IMR-90 (cell line): ENCODE measurements around the gene STAT3. TPM values are rescaled to one million over a fixed set of nuclear protein-coding genes. Genes with fewer than 3 reads are reported as not detected.

Source experiments
- ATAC-seq: fragments of 200-7000 bp; cut with Tn5 transposase; 2 replicates; pipeline ENCODE4 v1.9.1; 2020; ENCODE audit warnings: low read depth, mild to moderate bottlenecking, moderate library complexity
- BruUV-seq: library from RNA; stranded (reverse); fragments of 400-500 nt; replicated peaks from 2 replicates; lab custom pipeline; 2021; lab: Mats Ljungman, UMichigan
- CTCF ChIA-PET: fragments of 300-600 bp; formaldehyde crosslinking; extraction: SDS; loops from one replicate; lab custom pipeline; 2021; ENCODE audit warnings: antibody characterized with exemption; lab: Yijun Ruan, JAX
- POLR2A ChIA-PET: fragments of 300-600 bp; sonication (Branson Sonifier 250); formaldehyde crosslinking; loops from one replicate; lab custom pipeline; 2022; ENCODE audit warnings: antibody characterized with exemption; ENCODE audit not compliant: unreplicated experiment; lab: Charles Lee
- DNase-seq: peaks from one replicate; pipeline ENCODE4 v3.0.0; 2013
- H2AFZ ChIP-seq: replicated peaks from 2 replicates; pipeline ENCODE3; 2013; ENCODE audit warnings: low read length, mild to moderate bottlenecking; ENCODE audit not compliant: poor library complexity
- H2AK5ac ChIP-seq: 2 replicates; pipeline ENCODE4 v1.6.1; 2013; ENCODE audit warnings: low read depth, low read length, inconsistent platforms
- H2AK9ac ChIP-seq: replicated peaks from 2 replicates; pipeline ENCODE3; 2013; ENCODE audit warnings: mild to moderate bottlenecking, low read depth, low read length, moderate library complexity; ENCODE audit not compliant: poor library complexity
- H2BK120ac ChIP-seq: 2 replicates; pipeline ENCODE4 v1.6.1; 2013; ENCODE audit warnings: low read depth, low read length, inconsistent platforms
- H2BK15ac ChIP-seq: 3 replicates; pipeline ENCODE4 v1.6.1; 2013; ENCODE audit warnings: low read depth, low read length, inconsistent platforms
- H2BK20ac ChIP-seq: 2 replicates; pipeline ENCODE4 v1.6.1; 2013; ENCODE audit warnings: low read depth, mild to moderate bottlenecking, inconsistent platforms, low read length, moderate library complexity
- H2BK5ac ChIP-seq: 2 replicates; pipeline ENCODE4 v1.6.1; 2013; ENCODE audit warnings: mild to moderate bottlenecking, low read depth, low read length, inconsistent platforms; ENCODE audit not compliant: poor library complexity, severe bottlenecking
- H3K14ac ChIP-seq: replicated peaks from 2 replicates; pipeline ENCODE4 v1.6.1; 2013; ENCODE audit warnings: low read depth, low read length, inconsistent platforms
- H3K18ac ChIP-seq: 2 replicates; pipeline ENCODE4 v1.6.1; 2013; ENCODE audit warnings: low read depth, low read length, control low read depth
- H3K23ac ChIP-seq: 2 replicates; pipeline ENCODE4 v1.6.1; 2013; ENCODE audit warnings: low read depth, low read length, inconsistent platforms
- H3K27ac ChIP-seq: 2 replicates; pipeline ENCODE4 v1.5.1; 2013; ENCODE audit warnings: mild to moderate bottlenecking, control low read depth, low read length; ENCODE audit not compliant: insufficient read depth
- H3K27me3 ChIP-seq: 2 replicates; pipeline ENCODE4 v1.6.1; 2013; ENCODE audit warnings: low read length; ENCODE audit not compliant: control insufficient read depth, insufficient read depth
- H3K36me3 ChIP-seq: 2 replicates; pipeline ENCODE4 v1.6.1; 2013; ENCODE audit warnings: low read length, mixed read lengths; ENCODE audit not compliant: control insufficient read depth, insufficient read depth
- H3K4ac ChIP-seq: 2 replicates; pipeline ENCODE4 v1.6.1; 2013; ENCODE audit warnings: low read depth, low read length, inconsistent platforms
- H3K4me1 ChIP-seq: 2 replicates; pipeline ENCODE4 v1.6.1; 2013; ENCODE audit warnings: low read length, mixed read lengths; ENCODE audit not compliant: control insufficient read depth, insufficient read depth
- H3K4me2 ChIP-seq: 2 replicates; pipeline ENCODE4 v1.6.1; 2013; ENCODE audit warnings: low read depth, mild to moderate bottlenecking, control low read depth, low read length, moderate library complexity
- H3K4me3 ChIP-seq: 2 replicates; pipeline ENCODE4 v1.5.1; 2013; ENCODE audit warnings: low read depth, mild to moderate bottlenecking, control low read depth, low read length, moderate library complexity; ENCODE audit not compliant: insufficient read depth
- H3K56ac ChIP-seq: 2 replicates; pipeline ENCODE4 v1.6.1; 2013; ENCODE audit warnings: low read length, inconsistent platforms; ENCODE audit not compliant: insufficient read depth; ENCODE audit errors: extremely low read depth
- H3K79me1 ChIP-seq, 2 experiments: 2 replicates each; pipeline ENCODE4 v1.6.1; 2013; ENCODE audit warnings: low read length in 2 of 2, inconsistent platforms in 1 of 2, low read depth in 1 of 2
- H3K9ac ChIP-seq: 2 replicates; pipeline ENCODE4 v1.6.1; 2013; ENCODE audit warnings: low read depth, low read length, control low read depth
- H3K9me1 ChIP-seq: 2 replicates; pipeline ENCODE4 v1.6.1; 2013; ENCODE audit warnings: low read length, inconsistent platforms; ENCODE audit not compliant: insufficient read depth
- H3K9me3 ChIP-seq: 2 replicates; pipeline ENCODE4 v1.6.1; 2013; ENCODE audit warnings: low read length; ENCODE audit not compliant: control insufficient read depth, insufficient read depth
- H4K20me1 ChIP-seq: 2 replicates; pipeline ENCODE4 v1.6.1; 2013; ENCODE audit warnings: low read length, inconsistent platforms; ENCODE audit not compliant: insufficient read depth
- H4K5ac ChIP-seq: 2 replicates; pipeline ENCODE4 v1.6.1; 2013; ENCODE audit warnings: mild to moderate bottlenecking, low read depth, low read length, control low read depth
- H4K8ac ChIP-seq, 2 experiments: 2 replicates each; pipeline ENCODE4 v1.6.1; 2013; ENCODE audit warnings: low read depth in 2 of 2, low read length in 2 of 2, control low read depth in 1 of 2, inconsistent platforms in 1 of 2
- H4K91ac ChIP-seq: 2 replicates; pipeline ENCODE4 v1.6.1; 2013; ENCODE audit warnings: low read depth, low read length, inconsistent platforms; ENCODE audit not compliant: insufficient read depth
- BHLHE40 ChIP-seq: fragments of 150-350 bp; IDR thresholded peaks from 2 replicates; pipeline ENCODE4 v1.6.1; 2016; ENCODE audit warnings: mild to moderate bottlenecking, low read depth, low read length
- CEBPB ChIP-seq: IDR thresholded peaks from 2 replicates; pipeline ENCODE4 v1.6.1; 2012; ENCODE audit warnings: low read depth, low read length, improper control_type of control experiment
- CHD1 ChIP-seq: IDR thresholded peaks from 2 replicates; pipeline ENCODE4 v1.6.1; 2012; ENCODE audit warnings: low read depth, low read length, improper control_type of control experiment
- FOS ChIP-seq: fragments of 150-350 bp; IDR thresholded peaks from 2 replicates; pipeline ENCODE4 v1.6.1; 2016; ENCODE audit warnings: low read depth, low read length
- MAFK ChIP-seq: IDR thresholded peaks from 2 replicates; pipeline ENCODE4 v1.6.1; 2012; ENCODE audit warnings: low read depth, low read length, improper control_type of control experiment
- MAZ ChIP-seq: IDR thresholded peaks from 2 replicates; pipeline ENCODE4 v1.6.1; 2012; ENCODE audit warnings: low read depth, mild to moderate bottlenecking, low read length, improper control_type of control experiment, moderate library complexity, borderline replicate concordance
- NFE2L2 ChIP-seq: fragments of 150-350 bp; IDR thresholded peaks from 2 replicates; pipeline ENCODE4 v1.6.1; 2016; ENCODE audit warnings: low read depth, mild to moderate bottlenecking, low read length
- POLR2A ChIP-seq: IDR thresholded peaks from 2 replicates; pipeline ENCODE4 v1.6.1; 2012; ENCODE audit warnings: mild to moderate bottlenecking, low read depth, low read length
- RCOR1 ChIP-seq: IDR thresholded peaks from 2 replicates; pipeline ENCODE4 v1.6.1; 2012; ENCODE audit warnings: mild to moderate bottlenecking, low read length, improper control_type of control experiment; ENCODE audit not compliant: insufficient replicate concordance
- WGBS, 2 experiments: methylation state at CpG; one replicate each; pipeline versions ENCODE4 v1.1.5 to v1.1.7; 2013; ENCODE audit warnings: missing lambda C conversion rate in 2 of 2; ENCODE audit not compliant: insufficient read length in 1 of 2; ENCODE audit errors: extremely low coverage in 2 of 2; 5-methylcytosine and 5-hydroxymethylcytosine counted together
- dilution Hi-C: fragments of 300-500 bp; cut with HindIII; formaldehyde crosslinking; loops from one replicate; pipeline ENCODE4 v1.14.3; 2018; ENCODE audit warnings: low sequenced_read_pairs; ENCODE audit not compliant: unreplicated experiment
- in situ Hi-C: fragments of 300-500 bp; cut with MboI; formaldehyde crosslinking; loops from 3 replicates; pipeline ENCODE4 v1.14.3; 2019; ENCODE audit warnings: low sequenced_read_pairs, inconsistent platforms, mixed read lengths
- intact Hi-C: fragments of 100-400 bp; cut with micrococcal nuclease; formaldehyde crosslinking; loops from 2 replicates; pipeline ENCODE4 v1.10.0; 2022
- polyA plus RNA-seq, 3 experiments: library from polyadenylated mRNA; depleted of rRNA; stranded (reverse); fragments of >200 nt; gene quantifications; 2 replicates each; pipeline ENCODE4 v1.2.3, GENCODE V29; 2012; ENCODE audit warnings: low replicate concordance in 1 of 3
- total RNA-seq: library from RNA; depleted of rRNA; stranded (reverse); fragments of >200 nt; gene quantifications from 2 replicates; pipeline ENCODE4 v1.2.3, GENCODE V29; 2012
- TF ChIP-seq, protein P1 (sequence below): fragments of 150-350 bp; IDR thresholded peaks from 2 replicates; pipeline ENCODE4 v1.6.1; 2017; ENCODE audit warnings: mild to moderate bottlenecking, antibody characterized with exemption, low read length, low read depth

Gene STAT3
- total and polyA plus RNA-seq, 2 of the 4 experiments (the other 2 are of a cell fraction): 47.2 to 66.3 TPM

DNA sequence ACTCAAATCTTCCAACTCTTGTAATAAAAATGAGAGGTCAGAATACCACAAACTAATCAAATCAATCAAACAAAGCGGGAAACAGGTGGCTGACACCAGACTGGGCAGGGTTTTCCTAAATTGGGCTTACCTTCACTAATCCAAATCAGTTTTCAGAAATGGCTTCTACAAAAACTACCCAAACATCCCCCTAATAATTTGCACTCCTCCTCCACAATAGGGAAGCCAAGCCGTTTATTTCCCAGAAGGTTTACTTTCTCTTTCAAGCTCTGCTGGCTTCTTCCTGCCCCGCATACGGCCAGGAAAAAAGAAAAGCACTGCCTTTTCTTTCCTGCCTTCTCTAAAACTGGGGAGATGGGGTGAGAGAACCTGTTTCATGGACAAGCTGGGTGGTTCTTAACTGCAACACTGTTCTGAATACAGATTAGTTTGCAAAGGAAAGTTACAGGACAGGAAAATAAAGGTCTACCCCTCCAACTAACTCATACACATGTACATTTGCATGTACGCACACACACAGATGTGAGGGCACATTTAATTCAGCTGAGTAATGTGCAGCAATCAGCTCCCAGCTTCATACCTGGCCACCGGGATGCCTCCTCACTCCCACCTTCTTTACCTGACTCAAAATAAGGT, 9.2 kb downstream of the STAT3 start:
- peak; percentile 74 for ATAC-seq
- peak; percentile 34 for DNase-seq
- H3K27ac ChIP-seq: no peak overlapping the region

More for the DNA sequence above, 9.2 kb downstream of the STAT3 start:
- peak overlapping the region; percentile 85 for H3K4me2 ChIP-seq
- ChIA-PET CTCF (interaction anchor here (0.7 kb wide), 1 partner anchor 17 kb away, joined by 3 read pairs; no protein-coding TSS in a partner anchor), POLR2A (no interaction called here)
- H2AFZ ChIP-seq: no peak overlapping the region
- peaks cover 78% of the 10 kb centered on the region for H4K20me1 ChIP-seq
- TF ChIP-seq MAFK: no peak
- TF ChIP-seq MAZ: no peak
- TF ChIP-seq, protein P1, sequence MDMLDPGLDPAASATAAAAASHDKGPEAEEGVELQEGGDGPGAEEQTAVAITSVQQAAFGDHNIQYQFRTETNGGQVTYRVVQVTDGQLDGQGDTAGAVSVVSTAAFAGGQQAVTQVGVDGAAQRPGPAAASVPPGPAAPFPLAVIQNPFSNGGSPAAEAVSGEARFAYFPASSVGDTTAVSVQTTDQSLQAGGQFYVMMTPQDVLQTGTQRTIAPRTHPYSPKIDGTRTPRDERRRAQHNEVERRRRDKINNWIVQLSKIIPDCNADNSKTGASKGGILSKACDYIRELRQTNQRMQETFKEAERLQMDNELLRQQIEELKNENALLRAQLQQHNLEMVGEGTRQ: no peak
- TF ChIP-seq FOS: no peak
- no peak for TF ChIP-seq RCOR1
- no peak for TF ChIP-seq CHD1
- TF ChIP-seq NFE2L2: no peak
- TF ChIP-seq BHLHE40: no peak
- no peak for TF ChIP-seq POLR2A
- TF ChIP-seq CEBPB: no peak
- no peak overlapping the region for H3K18ac ChIP-seq
- H3K56ac ChIP-seq: no peak overlapping the region
- H3K27me3 ChIP-seq: no peaks in the 10 kb centered on the region
- dilution Hi-C loops (no loop called here), in situ Hi-C loops (no loop called here), intact Hi-C loops (no loop called here)
- H2BK15ac ChIP-seq: no peak overlapping the region
- H3K4me1 ChIP-seq: peaks cover 4% of the 10 kb centered on the region; the same call in 1 of the 2 replicates
- H3K36me3 ChIP-seq: peaks cover 4% of the 10 kb centered on the region
- no peak overlapping the region for H4K91ac ChIP-seq
- BruUV-seq: no TSS peak
- no peak overlapping the region for H2BK120ac ChIP-seq
- peak overlapping the region; percentile 69 for H3K23ac ChIP-seq
- H4K8ac ChIP-seq: no peak overlapping the region
- H3K9ac ChIP-seq: peak overlapping the region; percentile 68
- H2BK20ac ChIP-seq: no peak overlapping the region
- H3K4me3 ChIP-seq: peak overlapping the region; percentile 22; the same call in 1 of the 2 replicates
- peaks cover 4 to 79% of the 10 kb centered on the region in 2 experiments; a peak in 3 of 4 replicates for H3K79me1 ChIP-seq
- H2AK5ac ChIP-seq: no peak overlapping the region
- no peak overlapping the region for H2AK9ac ChIP-seq
- peaks cover 6% of the 10 kb centered on the region; the same call in 1 of the 2 replicates for H3K9me1 ChIP-seq
- H3K9me3 ChIP-seq: no peaks in the 10 kb centered on the region
- H4K5ac ChIP-seq: 0 out of 2 replicates have a peak overlapping the region, but pooled peaks have one; percentile 20
- H3K4ac ChIP-seq: no peak overlapping the region
- H3K14ac ChIP-seq: peak overlapping the region; percentile 47
- H2BK5ac ChIP-seq: no peak overlapping the region
- 70% methylated on average over 1 of the region's 6 CpGs; no CpG with 5 or more reads in 1 of the 2 experiments for WGBS, 2 experiments
